ENCODE results near the gene METTL9. TPM values are rescaled to one million over a fixed set of nuclear protein-coding genes. Genes with fewer than 3 reads are reported as not detected.
"Not testable (repeated sequence)": the region's sequence is repeated elsewhere in the genome, so short reads cannot be mapped to it uniquely, and the experiment has no call there.

METTL9 gene
- total and polyA plus RNA-seq, 9 donors = 62.9 to 222 (median 87.0) TPM

- peaks cover 10% of the 10 kb centered on the region for H3K4me1 ChIP-seq (ENCODE audit: insufficient read depth)
- H3K36me3 ChIP-seq = no peaks in the 10 kb centered on the region
- intact Hi-C loops (cut with DNase I) = no loop called here
- DNase-seq = no peak
- peak overlapping the region in 1 of 2 donors; percentile 63 for H3K27ac ChIP-seq
- no peaks in the 10 kb centered on the region for H3K9me3 ChIP-seq
- no peak overlapping the region for H3K4me3 ChIP-seq
- TF ChIP-seq POLR2A (IDR thresholded peaks at IDR 0.05) (no peak), EP300 (IDR thresholded peaks at IDR 0.05) (no peak), CTCF (IDR thresholded peaks at IDR 0.05) (no peak)
- H3K27me3 ChIP-seq = no peaks in the 10 kb centered on the region
- WGBS, 3 donors = 91 to 97% (median 96%) methylated on average over 18 of the region's 18 CpGs
Measured at GRCh38 chr16:21646721-21647561, 47.6 kb downstream of the METTL9 start.

- H3K27ac ChIP-seq = no peak overlapping the region
- H3K9me3 ChIP-seq = no peaks in the 10 kb centered on the region
- TF ChIP-seq EP300 (IDR thresholded peaks at IDR 0.05) = no peak
- TF ChIP-seq CTCF (IDR thresholded peaks at IDR 0.05) = no peak
- TF ChIP-seq POLR2A (IDR thresholded peaks at IDR 0.05) = no peak
- intact Hi-C loops (cut with DNase I) = no loop called here
- no peak for DNase-seq
- 89 to 91% (median 90%) methylated on average over 9 of the region's 9 CpGs for WGBS, 3 donors
- H3K4me1 ChIP-seq (ENCODE audit: insufficient read depth) = peaks cover 10% of the 10 kb centered on the region
- H3K27me3 ChIP-seq = no peaks in the 10 kb centered on the region
- no peaks in the 10 kb centered on the region for H3K36me3 ChIP-seq
- H3K4me3 ChIP-seq = no peak overlapping the region
Measured at GRCh38 chr16:21647562-21648164, 48.3 kb downstream of the METTL9 start.

- intact Hi-C loops (cut with DNase I) = loop anchor here in 2 of 4 donors (10.0 kb wide), 2 partner anchors 45 to 55 kb away; no protein-coding TSS in a partner anchor
- peaks cover 10% of the 10 kb centered on the region for H3K4me1 ChIP-seq (ENCODE audit: insufficient read depth)
- WGBS, 3 donors = 95 to 97% (median 97%) methylated on average over 12 of the region's 12 CpGs
- H3K27ac ChIP-seq, H3K36me3 ChIP-seq, H3K4me3 ChIP-seq, H3K27me3 ChIP-seq, DNase-seq, H3K9me3 ChIP-seq: not testable (repeated sequence)
Measured at GRCh38 chr16:21649826-21650406, 50.5 kb downstream of the METTL9 start.

GRCh38 chr16:21650521-21650920 is 51.1 kb downstream of the METTL9 start:
- Histone ChIP-seq H3K27ac (no peak overlapping the region), H3K36me3 (no peaks in the 10 kb centered on the region), H3K9me3 (no peaks in the 10 kb centered on the region), H3K4me1 (ENCODE audit: insufficient read depth) (peaks cover 8% of the 10 kb centered on the region), H3K27me3 (no peaks in the 10 kb centered on the region), H3K4me3 (no peak overlapping the region)
- TF ChIP-seq EP300 (IDR thresholded peaks at IDR 0.05) (no peak), CTCF (IDR thresholded peaks at IDR 0.05) (no peak)
- DNase-seq = no peak
- 100% methylated on average over 1 of the region's 1 CpG for WGBS, 3 donors
- intact Hi-C loops (cut with DNase I) = loop anchor here in 2 of 4 donors (10.0 kb wide), 2 partner anchors 46 to 54 kb away; no protein-coding TSS in a partner anchor

All from ovary (tissue), 9 donors.